KBM-7 (cell line): ENCODE data around the gene TERC.
"Not testable (repeated sequence)": the region's sequence is repeated elsewhere in the genome, so short reads cannot be mapped to it uniquely, and the experiment has no call there.

Experiments used
- DNase-seq: peaks from one replicate; pipeline ENCODE4 v3.0.0-alpha.2; 2015
- in situ Hi-C: fragments of 300-500 bp; cut with MboI; formaldehyde crosslinking; loops from 2 replicates; pipeline ENCODE4 v1.14.3; 2020; ENCODE audit warnings: low sequenced_read_pairs, low pct_unique_long_range_greater_than_20kb, mixed read lengths

TERC gene

GRCh38 chr3:169722724-169723123, 42.1 kb downstream of the TERC start:
- no peak for DNase-seq
- in situ Hi-C loops, result no loop called here

GRCh38 chr3:169718415-169718814, 46.4 kb downstream of the TERC start:
- in situ Hi-C loops, result not testable (repeated sequence)

More at GRCh38 chr3:169718415-169718814, 46.4 kb downstream of the TERC start:
- not testable (repeated sequence) for DNase-seq
